Neural cell (in vitro differentiated cells): ENCODE results near the gene LMAN2. TPM values are rescaled to one million over a fixed set of nuclear protein-coding genes. Genes with fewer than 3 reads are reported as not detected.

Source experiments
- H2AFZ ChIP-seq: fragments of 200-600, 300-800 bp; sonication (generic), shearing (Covaris generic); 2 replicates; pipeline ENCODE4 v1.6.0; 2014; ENCODE audit warnings: low read depth, mild to moderate bottlenecking, antibody characterized with exemption, low read length, moderate library complexity
- H3F3A ChIP-seq: fragments of 200-600 bp; shearing (Covaris generic); 2 replicates; pipeline ENCODE4 v1.6.1; 2016; ENCODE audit warnings: mild to moderate bottlenecking, moderate library complexity, mixed read lengths, antibody characterized with exemption, low read length; ENCODE audit not compliant: insufficient read depth, poor library complexity, severe bottlenecking
- H3K27ac ChIP-seq: fragments of 200-600, 300-800 bp; sonication (generic), shearing (Covaris generic); 2 replicates; pipeline ENCODE4 v1.5.1; 2014; ENCODE audit warnings: mild to moderate bottlenecking, low read length, moderate library complexity
- H3K27me3 ChIP-seq: fragments of 300-800, 200-600 bp; sonication (generic), shearing (Covaris generic); 2 replicates; pipeline ENCODE4 v1.6.0; 2014; ENCODE audit warnings: mild to moderate bottlenecking, low read depth, low read length, moderate library complexity; ENCODE audit not compliant: insufficient read depth
- H3K36me3 ChIP-seq: fragments of 300-800, 200-600 bp; sonication (generic), shearing (Covaris generic); 2 replicates; pipeline ENCODE4 v1.5.1; 2014; ENCODE audit warnings: mild to moderate bottlenecking, antibody characterized with exemption, low read length, moderate library complexity; ENCODE audit not compliant: insufficient read depth
- H3K4me2 ChIP-seq: fragments of 300-800, 200-600 bp; sonication (generic), shearing (Covaris generic); 2 replicates; pipeline ENCODE4 v1.6.0; 2014; ENCODE audit warnings: mild to moderate bottlenecking, low read length
- H3K4me3 ChIP-seq: fragments of 300-800, 200-600 bp; sonication (generic), shearing (Covaris generic); 2 replicates; pipeline ENCODE4 v1.5.1; 2014; ENCODE audit warnings: mild to moderate bottlenecking, low read length, moderate library complexity
- H3K79me2 ChIP-seq: fragments of 200-600 bp; shearing (Covaris generic); replicated peaks from 2 replicates; pipeline ENCODE4 v1.6.0; 2014; ENCODE audit warnings: mild to moderate bottlenecking, low read length, moderate library complexity; ENCODE audit not compliant: insufficient read depth
- H3K9ac ChIP-seq: fragments of 300-800, 200-600 bp; sonication (generic), shearing (Covaris generic); 2 replicates; pipeline ENCODE4 v1.6.1; 2016; ENCODE audit warnings: mild to moderate bottlenecking, low read length, mixed read lengths
- H3K9me2 ChIP-seq: fragments of 200-600 bp; shearing (Covaris generic); 2 replicates; pipeline ENCODE4 v1.6.1; 2016; ENCODE audit warnings: mild to moderate bottlenecking, low read length, mixed read lengths; ENCODE audit not compliant: insufficient read depth
- H3K9me3 ChIP-seq: fragments of 200-600, 300-800 bp; sonication (generic), shearing (Covaris generic); 2 replicates; pipeline ENCODE4 v1.6.1; 2016; ENCODE audit warnings: mild to moderate bottlenecking, mixed run types, low read length, moderate library complexity, mixed read lengths
- H4K20me1 ChIP-seq: fragments of 200-600 bp; shearing (Covaris generic); 2 replicates; pipeline ENCODE4 v1.6.1; 2016; ENCODE audit warnings: mild to moderate bottlenecking, mixed run types; ENCODE audit not compliant: insufficient read depth
- CTCF ChIP-seq: fragments of 450-650 bp; IDR thresholded peaks from 2 replicates; pipeline ENCODE4 v1.5.1; 2014; ENCODE audit warnings: antibody characterized with exemption, mild to moderate bottlenecking, moderate library complexity; ENCODE audit not compliant: poor library complexity, severe bottlenecking
- EP300 ChIP-seq: fragments of 450-650 bp; conservative IDR thresholded peaks from 2 replicates; pipeline ENCODE4 v1.6.1; 2014; ENCODE audit warnings: antibody characterized with exemption, mild to moderate bottlenecking, moderate library complexity; ENCODE audit not compliant: poor library complexity, severe bottlenecking
- EZH2 ChIP-seq: fragments of 200-600, 300-800 bp; shearing (Covaris generic), sonication (generic); IDR thresholded peaks from 2 replicates; pipeline ENCODE4 v1.6.1; 2014; ENCODE audit warnings: antibody characterized with exemption, low read length, borderline replicate concordance, mild to moderate bottlenecking; ENCODE audit not compliant: insufficient read depth, poor library complexity, severe bottlenecking
- MXI1 ChIP-seq: fragments of 450-650 bp; conservative IDR thresholded peaks from 2 replicates; pipeline ENCODE4 v1.6.1; 2014; ENCODE audit warnings: antibody characterized with exemption, mild to moderate bottlenecking; ENCODE audit not compliant: poor library complexity, severe bottlenecking
- POLR2AphosphoS5 ChIP-seq: IDR thresholded peaks from 2 replicates; pipeline ENCODE4 v1.6.1; 2012
- RAD21 ChIP-seq: fragments of 450-650 bp; conservative IDR thresholded peaks from 2 replicates; pipeline ENCODE4 v1.6.1; 2014; ENCODE audit warnings: antibody characterized with exemption, mild to moderate bottlenecking, moderate library complexity
- REST ChIP-seq: IDR thresholded peaks from 2 replicates; pipeline ENCODE4 v1.6.1; 2012; ENCODE audit warnings: borderline replicate concordance
- SMC3 ChIP-seq: fragments of 450-650 bp; conservative IDR thresholded peaks from 2 replicates; pipeline ENCODE4 v1.6.1; 2014; ENCODE audit warnings: antibody characterized with exemption, mild to moderate bottlenecking, moderate library complexity; ENCODE audit not compliant: poor library complexity
- TAF1 ChIP-seq: IDR thresholded peaks from 2 replicates; pipeline ENCODE4 v1.6.1; 2012; ENCODE audit warnings: low read depth
- polyA plus RNA-seq: library from polyadenylated mRNA; depleted of rRNA; stranded (reverse); fragments of >200 nt; gene quantifications from 2 replicates; pipeline ENCODE4 v1.2.3, GENCODE V29; 2014

The LMAN2 gene
- polyA plus RNA-seq, 1 donor from 2014 or later = 155 TPM

GRCh38 chr5:177393990-177394389, 42.5 kb upstream of the LMAN2 start:
- Histone ChIP-seq H3K27me3 (no peaks in the 10 kb centered on the region), H3K36me3 (no peaks in the 10 kb centered on the region), H2AFZ (no peak overlapping the region), H3K9me2 (no peaks in the 10 kb centered on the region), H3K9me3 (no peaks in the 10 kb centered on the region), H3K79me2 (no peaks in the 10 kb centered on the region), H3F3A (no peaks in the 10 kb centered on the region), H4K20me1 (no peaks in the 10 kb centered on the region), H3K9ac (no peak overlapping the region), H3K27ac (no peak overlapping the region), H3K4me3 (no peak overlapping the region), H3K4me2 (no peak overlapping the region)
- TF ChIP-seq TAF1 (no peak), EP300 (no peak)

- no peaks in the 10 kb centered on the region for H4K20me1 ChIP-seq
- no peaks in the 10 kb centered on the region for H3K9me3 ChIP-seq
- no peak overlapping the region for H3K9ac ChIP-seq
- H2AFZ ChIP-seq = no peak overlapping the region
- H3K4me2 ChIP-seq = no peak overlapping the region
- H3K27me3 ChIP-seq = no peaks in the 10 kb centered on the region
- TF ChIP-seq CTCF (no peak), REST (no peak), MXI1 (no peak), POLR2AphosphoS5 (no peak), EP300 (no peak), TAF1 (no peak), RAD21 (no peak), EZH2 (no peak), SMC3 (no peak)
- H3K9me2 ChIP-seq = no peaks in the 10 kb centered on the region
- no peak overlapping the region for H3K4me3 ChIP-seq
- no peaks in the 10 kb centered on the region for H3F3A ChIP-seq
- H3K36me3 ChIP-seq = no peaks in the 10 kb centered on the region
- no peak overlapping the region for H3K27ac ChIP-seq
- no peaks in the 10 kb centered on the region for H3K79me2 ChIP-seq
These were observed 41.8 kb upstream of the LMAN2 start for GRCh38 chr5:177393206-177393765.
